Loucy (cell line): Measurements from ENCODE around the gene SLC18A3.

Source experiments
- H2AFZ ChIP-seq: fragments of 200-600 bp; sonication (generic); 2 replicates; pipeline ENCODE4 v1.6.0; 2016; ENCODE audit warnings: antibody characterized with exemption, mild to moderate bottlenecking, low read length, moderate library complexity
- H3F3A ChIP-seq: fragments of 200-600 bp; 2 replicates; pipeline ENCODE4 v1.6.0; 2016; ENCODE audit warnings: antibody characterized with exemption, low read depth, mild to moderate bottlenecking
- H3K27me3 ChIP-seq: fragments of 200-600 bp; sonication (generic); 2 replicates; pipeline ENCODE4 v1.6.1; 2014; ENCODE audit warnings: low read length, mild to moderate bottlenecking; ENCODE audit not compliant: insufficient read depth, poor library complexity, severe bottlenecking
- H3K36me3 ChIP-seq: fragments of 200-600 bp; sonication (generic); 2 replicates; pipeline ENCODE4 v1.6.1; 2016; ENCODE audit warnings: low read length; ENCODE audit not compliant: insufficient read depth
- H3K4me1 ChIP-seq: fragments of 200-600 bp; sonication (generic); 2 replicates; pipeline ENCODE4 v1.5.1; 2014; ENCODE audit warnings: low read length, mild to moderate bottlenecking; ENCODE audit not compliant: insufficient read depth, poor library complexity, severe bottlenecking
- H3K4me2 ChIP-seq: fragments of 200-600 bp; sonication (generic); 2 replicates; pipeline ENCODE4 v1.6.0; 2014; ENCODE audit warnings: antibody characterized with exemption, low read length, low read depth, mild to moderate bottlenecking; ENCODE audit not compliant: poor library complexity, severe bottlenecking
- H3K4me3 ChIP-seq: fragments of 200-600 bp; sonication (generic); 2 replicates; pipeline ENCODE4 v1.5.1; 2014; ENCODE audit warnings: low read length, mild to moderate bottlenecking, mixed read lengths; ENCODE audit not compliant: poor library complexity, severe bottlenecking
- H3K79me2 ChIP-seq: fragments of 200-600 bp; sonication (generic); 2 replicates; pipeline ENCODE4 v1.6.1; 2014; ENCODE audit warnings: low read length; ENCODE audit not compliant: insufficient read depth
- H3K9ac ChIP-seq: fragments of 200-600 bp; sonication (generic); 2 replicates; pipeline ENCODE4 v1.6.0; 2014; ENCODE audit warnings: mild to moderate bottlenecking, low read depth, low read length, moderate library complexity; ENCODE audit not compliant: poor library complexity, severe bottlenecking
- H3K9me2 ChIP-seq: fragments of 200-600 bp; sonication (generic); replicated peaks from 2 replicates; pipeline ENCODE4 v1.6.1; 2016; ENCODE audit warnings: low read depth, low read length, mixed read lengths
- H3K9me3 ChIP-seq: fragments of 200-600 bp; sonication (generic); 2 replicates; pipeline ENCODE4 v1.6.1; 2014; ENCODE audit warnings: mild to moderate bottlenecking, antibody characterized with exemption, low read length, low read depth; ENCODE audit not compliant: insufficient read depth
- H4K20me1 ChIP-seq: fragments of 200-600 bp; sonication (generic); 2 replicates; pipeline ENCODE4 v1.6.0; 2014; ENCODE audit warnings: antibody characterized with exemption, low read length, mild to moderate bottlenecking; ENCODE audit not compliant: insufficient read depth, poor library complexity, severe bottlenecking
- CTCF ChIP-seq: fragments of 200-600 bp; sonication (generic); conservative IDR thresholded peaks from 2 replicates; pipeline ENCODE4 v1.5.1; 2014; ENCODE audit warnings: mild to moderate bottlenecking, antibody characterized with exemption, low read length
- EZH2phosphoT487 ChIP-seq: fragments of 200-600 bp; IDR thresholded peaks from 2 replicates; pipeline ENCODE4 v1.6.1; 2018; ENCODE audit warnings: antibody characterized with exemption, mild to moderate bottlenecking, moderate library complexity, borderline replicate concordance

The SLC18A3 gene

GRCh38 chr10:49610114-49610457 is at the start of gene SLC18A3:
SLC18A3 (plus strand) TSS chr10:49610310; CDS start chr10:49610741, 431 bp downstream.
- no peaks in the 10 kb centered on the region for H4K20me1 ChIP-seq
- no peaks in the 10 kb centered on the region for H3F3A ChIP-seq
- H3K4me2 ChIP-seq = no peak within 1 kb of the TSS
- TF ChIP-seq EZH2phosphoT487 = no peak
- no peak for TF ChIP-seq CTCF
- H2AFZ ChIP-seq = no peak within 1 kb of the TSS
- no peaks in the 10 kb centered on the region for H3K79me2 ChIP-seq
- H3K4me3 ChIP-seq = no peak within 1 kb of the TSS
- no peaks in the 10 kb centered on the region for H3K36me3 ChIP-seq
- no peak within 1 kb of the TSS for H3K9ac ChIP-seq
- H3K9me3 ChIP-seq = no peaks in the 10 kb centered on the region
- H3K27me3 ChIP-seq = peaks cover 4% of the 10 kb centered on the region
- H3K9me2 ChIP-seq = no peaks in the 10 kb centered on the region
- H3K4me1 ChIP-seq = no peaks in the 10 kb centered on the region

DNA sequence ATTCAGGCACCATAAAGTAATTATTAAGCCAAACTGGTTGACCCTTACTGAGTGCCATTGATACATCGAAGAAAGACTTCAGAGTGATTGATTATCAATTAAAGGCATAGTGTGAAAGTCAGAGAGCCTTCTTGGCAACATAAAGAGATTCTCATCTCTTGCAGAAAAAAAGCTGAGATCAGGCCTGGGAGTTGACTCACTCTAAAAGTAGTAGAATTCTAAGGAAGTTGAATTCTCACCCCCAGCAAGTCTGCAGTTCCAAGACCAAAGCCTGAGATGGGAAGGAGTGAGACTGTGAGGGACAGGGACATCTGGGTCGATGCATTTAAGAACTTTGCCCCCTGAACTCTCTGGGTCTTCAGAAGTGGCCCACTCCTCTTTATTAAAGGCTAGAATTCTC is 49.6 kb upstream of the SLC18A3 start:
- no peaks in the 10 kb centered on the region for H3K9me2 ChIP-seq
- no peaks in the 10 kb centered on the region for H3F3A ChIP-seq
- no peaks in the 10 kb centered on the region for H3K36me3 ChIP-seq
- no peaks in the 10 kb centered on the region for H3K79me2 ChIP-seq
- no peak overlapping the region for H3K4me3 ChIP-seq
- no peak overlapping the region for H2AFZ ChIP-seq
- no peaks in the 10 kb centered on the region for H3K9me3 ChIP-seq
- TF ChIP-seq EZH2phosphoT487 = no peak
- TF ChIP-seq CTCF = no peak
- H3K4me2 ChIP-seq = no peak overlapping the region
- H3K4me1 ChIP-seq = no peaks in the 10 kb centered on the region
- no peaks in the 10 kb centered on the region for H4K20me1 ChIP-seq
- no peak overlapping the region for H3K9ac ChIP-seq
- peaks cover 3% of the 10 kb centered on the region for H3K27me3 ChIP-seq

DNA sequence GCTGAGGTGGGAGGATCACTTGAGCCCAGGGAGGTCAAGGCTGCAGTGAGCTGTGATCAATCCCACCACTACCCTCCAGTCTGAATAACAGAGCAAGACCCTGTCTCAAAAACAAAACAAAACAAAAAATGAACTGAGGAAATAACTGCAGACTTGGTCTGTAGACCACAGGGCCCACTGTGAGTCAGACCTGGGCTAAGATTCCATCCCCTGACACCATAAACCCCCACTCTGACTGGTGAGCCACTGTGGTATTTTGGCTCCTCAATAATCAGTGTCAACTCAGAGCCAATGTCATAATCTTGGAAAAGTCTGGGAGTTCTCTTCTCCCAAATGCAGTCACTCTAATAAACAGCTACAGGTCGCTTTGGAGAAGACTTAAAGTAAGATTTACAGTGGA is 47.2 kb upstream of the SLC18A3 start:
- Histone ChIP-seq H2AFZ (no peak overlapping the region), H3K4me1 (no peaks in the 10 kb centered on the region), H3K4me3 (no peak overlapping the region), H3F3A (no peaks in the 10 kb centered on the region), H3K9ac (no peak overlapping the region), H3K79me2 (no peaks in the 10 kb centered on the region), H3K27me3 (peaks cover 3% of the 10 kb centered on the region), H3K4me2 (no peak overlapping the region), H3K36me3 (no peaks in the 10 kb centered on the region), H3K9me3 (no peaks in the 10 kb centered on the region), H3K9me2 (no peaks in the 10 kb centered on the region), H4K20me1 (no peaks in the 10 kb centered on the region)
- TF ChIP-seq EZH2phosphoT487 (no peak), CTCF (no peak)
